GM12801 (cell line): ENCODE measurements around the gene FBXO41.

Experiments used
- TF ChIP-seq, protein P1 (sequence below): IDR thresholded peaks from one replicate; pipeline ENCODE4 v1.5.1; 2011; ENCODE audit warnings: control low read depth; ENCODE audit not compliant: insufficient read length; ENCODE audit errors: extremely low read depth

FBXO41 gene

DNA sequence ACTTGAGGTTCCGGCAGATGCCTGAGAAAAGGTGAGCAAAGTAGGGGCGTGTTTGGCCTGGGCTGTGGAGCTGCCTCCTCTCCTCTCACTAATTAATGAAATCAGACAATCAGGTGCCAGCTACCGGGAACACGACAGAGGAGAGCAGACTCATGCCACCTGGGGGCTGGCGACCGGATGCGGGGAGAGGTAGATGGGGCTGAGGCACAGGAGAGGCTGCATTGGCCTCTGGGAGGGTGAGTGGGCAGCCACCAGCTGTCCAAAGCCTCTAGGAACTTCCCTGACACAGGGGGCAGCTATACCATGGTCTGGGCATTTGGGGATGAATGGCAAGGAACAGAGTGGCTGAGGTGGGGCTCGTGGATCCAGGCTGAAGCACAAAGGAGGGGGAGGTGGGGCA, 25.0 kb downstream of the FBXO41 start:
- TF ChIP-seq, protein P1, sequence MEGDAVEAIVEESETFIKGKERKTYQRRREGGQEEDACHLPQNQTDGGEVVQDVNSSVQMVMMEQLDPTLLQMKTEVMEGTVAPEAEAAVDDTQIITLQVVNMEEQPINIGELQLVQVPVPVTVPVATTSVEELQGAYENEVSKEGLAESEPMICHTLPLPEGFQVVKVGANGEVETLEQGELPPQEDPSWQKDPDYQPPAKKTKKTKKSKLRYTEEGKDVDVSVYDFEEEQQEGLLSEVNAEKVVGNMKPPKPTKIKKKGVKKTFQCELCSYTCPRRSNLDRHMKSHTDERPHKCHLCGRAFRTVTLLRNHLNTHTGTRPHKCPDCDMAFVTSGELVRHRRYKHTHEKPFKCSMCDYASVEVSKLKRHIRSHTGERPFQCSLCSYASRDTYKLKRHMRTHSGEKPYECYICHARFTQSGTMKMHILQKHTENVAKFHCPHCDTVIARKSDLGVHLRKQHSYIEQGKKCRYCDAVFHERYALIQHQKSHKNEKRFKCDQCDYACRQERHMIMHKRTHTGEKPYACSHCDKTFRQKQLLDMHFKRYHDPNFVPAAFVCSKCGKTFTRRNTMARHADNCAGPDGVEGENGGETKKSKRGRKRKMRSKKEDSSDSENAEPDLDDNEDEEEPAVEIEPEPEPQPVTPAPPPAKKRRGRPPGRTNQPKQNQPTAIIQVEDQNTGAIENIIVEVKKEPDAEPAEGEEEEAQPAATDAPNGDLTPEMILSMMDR = no peak

DNA sequence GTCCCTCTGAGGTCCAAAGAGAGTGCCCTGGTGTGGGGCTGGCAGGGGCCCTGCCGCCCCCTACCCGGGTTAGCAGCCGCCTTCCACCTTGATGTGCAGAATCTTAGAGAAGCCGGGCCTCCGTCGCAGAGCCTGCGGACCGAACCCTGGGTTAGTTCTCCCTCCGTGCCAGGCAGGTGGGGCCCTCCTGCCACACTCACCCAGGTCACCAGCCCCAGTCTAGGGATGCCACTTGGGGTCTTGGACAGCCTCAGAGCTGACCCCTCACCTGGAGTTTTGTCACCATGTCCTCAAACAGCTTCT, 25.4 kb downstream of the FBXO41 start:
- TF ChIP-seq, protein P1 = no peak

DNA sequence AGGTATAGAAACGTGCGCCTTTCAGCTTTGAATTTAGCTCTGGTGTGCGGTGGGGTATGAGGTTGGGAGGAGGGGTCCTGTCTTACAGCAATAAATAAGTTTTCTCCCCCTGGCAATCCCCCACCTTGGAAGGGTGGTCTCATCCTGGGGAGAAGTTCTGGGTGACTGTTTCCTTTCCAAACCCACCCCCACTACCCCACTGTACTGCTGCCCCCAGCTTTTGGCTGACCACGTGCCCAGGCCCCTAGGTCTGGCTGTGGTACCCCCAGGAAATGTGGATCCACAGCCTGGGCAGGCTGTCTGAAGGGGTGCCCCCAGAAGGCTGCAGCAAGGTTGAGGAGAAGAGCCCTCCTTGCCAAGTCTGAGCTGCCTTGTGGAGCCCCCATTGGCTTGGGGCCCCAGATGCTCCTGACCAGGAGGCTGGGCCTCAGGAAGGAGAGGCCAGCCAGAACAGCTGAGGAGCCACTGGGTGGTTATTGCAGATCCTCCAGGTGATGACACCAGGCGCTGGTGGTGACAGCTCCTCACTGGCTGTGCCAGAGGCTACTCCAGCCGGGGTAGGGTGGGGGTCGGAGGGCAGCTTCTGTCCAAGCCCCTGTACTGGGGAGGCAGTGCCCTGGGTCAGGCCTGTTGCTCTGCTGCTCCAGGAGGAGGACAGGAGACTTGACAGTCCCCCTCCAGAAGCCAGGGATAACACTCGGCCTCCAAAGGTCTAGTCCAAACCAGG, 25.9 kb downstream of the FBXO41 start:
- TF ChIP-seq, protein P1 = no peak

DNA sequence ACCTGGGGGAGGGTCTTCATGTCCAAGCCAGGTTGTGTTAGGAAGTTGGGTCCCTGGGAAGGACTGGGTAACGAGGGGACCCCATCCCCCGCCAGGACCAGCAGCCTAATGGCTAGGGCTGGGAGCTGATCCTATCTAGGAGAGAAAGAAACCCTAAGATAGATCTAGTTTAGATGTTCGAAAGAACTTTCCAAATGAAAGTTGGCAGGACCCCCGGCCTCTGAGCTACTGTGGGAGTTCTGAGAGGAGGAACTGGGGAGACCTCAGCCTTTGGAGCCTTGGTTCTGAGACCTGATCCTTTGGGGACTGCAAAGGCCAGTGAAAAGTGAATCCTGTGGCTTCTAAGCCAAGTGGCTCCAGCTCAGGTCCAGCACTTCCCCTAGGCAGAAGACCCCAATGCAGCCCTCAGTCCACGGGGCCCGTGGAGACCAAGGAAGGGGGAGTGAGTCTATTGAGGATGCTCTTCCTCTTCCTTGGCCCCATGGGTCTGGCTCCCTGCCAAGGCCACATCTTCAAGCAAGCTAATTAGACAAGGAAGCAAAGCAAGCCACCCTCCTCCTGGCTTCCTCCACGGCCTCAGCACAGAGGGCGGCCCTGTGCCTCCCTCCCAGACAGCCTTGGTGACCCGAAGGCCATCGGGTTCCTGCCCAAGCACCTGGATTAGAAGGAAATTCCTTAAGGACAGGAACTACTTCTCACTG, 26.7 kb downstream of the FBXO41 start:
- TF ChIP-seq, protein P1 = no peak

DNA sequence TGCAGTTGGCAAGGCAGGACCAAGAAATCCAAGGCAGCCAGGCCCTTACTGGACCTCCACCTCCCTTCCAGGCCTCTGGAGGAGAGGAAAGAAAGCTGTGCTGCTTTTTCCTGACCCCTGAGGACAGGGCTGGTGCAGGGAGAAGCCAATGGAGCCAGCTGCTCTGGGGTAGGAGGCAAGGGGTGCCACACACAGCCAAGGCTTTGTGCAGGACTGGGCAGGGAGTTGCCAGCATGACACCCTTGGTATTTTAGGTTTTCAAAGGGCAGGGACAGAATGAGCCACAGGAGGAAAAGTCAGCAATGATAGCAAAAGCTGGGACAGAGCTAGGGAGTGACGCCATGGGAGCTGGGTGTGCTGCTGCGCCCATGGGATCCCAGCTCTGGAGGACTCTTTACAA, 27.3 kb downstream of the FBXO41 start:
- TF ChIP-seq, protein P1 = no peak

DNA sequence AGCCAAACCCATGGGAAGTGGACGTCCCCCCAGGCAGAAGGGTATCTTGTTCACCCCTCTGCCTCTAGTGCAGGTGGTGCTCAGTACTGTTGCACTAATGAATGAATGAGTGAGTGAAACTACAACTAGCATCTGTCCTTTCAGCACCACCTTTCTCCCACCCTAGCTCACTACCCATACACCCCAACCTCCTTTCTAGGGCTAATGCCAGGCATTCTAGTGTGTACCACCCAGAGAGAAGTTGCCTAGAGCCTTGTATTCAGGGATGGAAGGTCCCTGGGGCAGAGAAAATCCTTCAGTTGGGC, 27.7 kb downstream of the FBXO41 start:
- TF ChIP-seq, protein P1 = no peak

DNA sequence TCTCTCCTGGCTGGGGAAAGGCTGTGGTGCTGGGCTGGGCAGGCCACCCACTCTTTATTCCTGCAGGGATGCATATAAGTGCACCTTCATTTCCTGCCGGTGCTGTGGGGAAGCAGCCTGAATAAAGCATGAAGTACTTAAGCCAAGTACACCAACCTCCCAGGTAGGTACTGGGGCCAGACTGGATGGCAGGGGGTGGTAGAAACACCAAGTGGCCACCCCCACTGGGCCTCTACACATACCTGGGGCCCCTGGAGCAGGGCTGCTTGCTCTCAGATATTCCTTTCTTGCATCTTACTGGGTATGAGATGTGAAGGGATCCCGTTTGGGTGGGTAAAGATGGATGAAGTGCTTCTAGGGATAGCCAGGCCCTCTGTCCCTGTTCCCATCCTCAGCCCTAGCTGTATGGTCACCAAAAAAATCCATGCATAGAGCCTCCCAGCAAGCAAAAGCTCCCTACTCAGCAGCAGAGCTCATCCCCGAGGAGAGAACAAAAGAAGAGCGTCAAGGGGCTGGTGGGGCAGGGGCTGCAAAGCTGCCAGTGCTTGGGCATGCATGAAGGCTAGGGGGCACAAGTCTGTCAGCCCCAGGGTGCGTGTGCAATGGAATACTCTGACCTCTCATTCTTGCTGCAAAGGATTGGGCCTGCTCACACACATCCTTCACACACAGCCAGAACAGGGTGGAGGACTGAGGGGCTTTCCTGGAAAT, 28.2 kb downstream of the FBXO41 start:
- TF ChIP-seq, protein P1 = no peak
